A549 (cell line): ENCODE measurements around the gene PI4KB. TPM values are rescaled to one million over a fixed set of nuclear protein-coding genes. Genes with fewer than 3 reads are reported as not detected.

Experiments
- ATAC-seq, 2 experiments: fragments of 200-7000 bp in 1 of 2; fragments of >200 bp in 1 of 2; cut with Nextera tagmentation in 1 of 2; cut with Tn5 transposase in 1 of 2; 3 replicates each; pipeline versions ENCODE4 v1.8.0 to v1.9.1; 2018 to 2020; ENCODE audit warnings: mild to moderate bottlenecking in 1 of 2, moderate library complexity in 1 of 2
- CTCF ChIA-PET: fragments of 300-600 bp; sonication (Branson Sonifier 250); formaldehyde crosslinking; extraction: SDS; loops from one replicate; lab custom pipeline; 2021; ENCODE audit warnings: antibody characterized with exemption, inconsistent platforms; lab: Yijun Ruan, JAX
- POLR2A ChIA-PET: fragments of 350-600 bp; formaldehyde crosslinking; extraction: SDS; loops from one replicate; lab custom pipeline; 2021; ENCODE audit warnings: antibody characterized with exemption, inconsistent platforms; lab: Yijun Ruan, JAX
- DNase-seq, 2 experiments: peaks; one replicate each; pipeline versions ENCODE4 v3.0.0 to v3.0.0-alpha.2; 2011 to 2016; ENCODE audit warnings: low read depth in 1 of 2, low spot score in 1 of 2
- FAIRE-seq: peaks from 2 replicates; lab custom pipeline; 2011; peaks lifted over from hg19 to GRCh38; lab: Jason Lieb, UNC
- H3K27ac ChIP-seq, 2 experiments: fragments of >200 bp; sonication (Bioruptor Twin); formaldehyde crosslinking; 3 replicates each; pipeline ENCODE4 v1.5.1; 2016 to 2017
- H3K4me1 ChIP-seq: fragments of >200 bp; sonication (Bioruptor Twin); formaldehyde crosslinking; 3 replicates; pipeline ENCODE4 v1.6.1; 2016
- H3K4me2 ChIP-seq: fragments of >200 bp; sonication (Bioruptor Twin); formaldehyde crosslinking; 3 replicates; pipeline ENCODE4 v1.6.1; 2016
- H3K4me3 ChIP-seq: fragments of >200 bp; sonication (Bioruptor Twin); formaldehyde crosslinking; 3 replicates; pipeline ENCODE4 v1.5.1; 2016
- H3K9me3 ChIP-seq: fragments of >200 bp; sonication (Bioruptor Twin); formaldehyde crosslinking; 3 replicates; pipeline ENCODE4 v1.6.1; 2016
- CBX2 ChIP-seq: fragments of 200-600 bp; sonication (generic); IDR thresholded peaks from 2 replicates; pipeline ENCODE4 v1.6.1; 2016; ENCODE audit warnings: low read depth, mild to moderate bottlenecking, borderline replicate concordance
- CHD4 ChIP-seq: fragments of 200-600 bp; sonication (generic); IDR thresholded peaks from 2 replicates; pipeline ENCODE4 v1.6.1; 2016; ENCODE audit warnings: antibody characterized with exemption, mild to moderate bottlenecking, borderline replicate concordance
- EHF ChIP-seq: fragments of 250-450 bp; sonication (Bioruptor Pico); IDR thresholded peaks from 2 replicates; pipeline ENCODE4 v1.5.0; 2020; ENCODE audit warnings: mild to moderate bottlenecking
- EHMT2 ChIP-seq: fragments of 200-600 bp; sonication (generic); IDR thresholded peaks from 2 replicates; pipeline ENCODE4 v1.6.1; 2016; ENCODE audit warnings: antibody characterized with exemption, low read depth, mild to moderate bottlenecking, moderate library complexity
- FOSL2 ChIP-seq, 2 experiments: fragments of 450-650 bp in 1 of 2; fragments of >200 bp in 1 of 2; sonication (Bioruptor Twin) in 1 of 2; formaldehyde crosslinking; IDR thresholded peaks; 2 replicates each; pipeline versions ENCODE4 v1.5.0 to v1.6.1; 2016 to 2020; ENCODE audit warnings: mild to moderate bottlenecking in 1 of 2, moderate library complexity in 1 of 2
- KDM1A ChIP-seq: fragments of 200-600 bp; sonication (generic); IDR thresholded peaks from 2 replicates; pipeline ENCODE4 v1.6.1; 2016; ENCODE audit warnings: low read depth, mild to moderate bottlenecking
- MAFK ChIP-seq: fragments of 450-650 bp; IDR thresholded peaks from 2 replicates; pipeline ENCODE4 v1.6.1; 2014; ENCODE audit not compliant: partially characterized antibody
- MAZ ChIP-seq: fragments of 150-350 bp; IDR thresholded peaks from 2 replicates; pipeline ENCODE4 v1.6.1; 2014; ENCODE audit warnings: antibody characterized with exemption, low read depth, low read length, borderline replicate concordance
- NPAS2 ChIP-seq: fragments of 250-450 bp; sonication (Bioruptor Pico); IDR thresholded peaks from 2 replicates; pipeline ENCODE4 v1.8.0; 2022; ENCODE audit warnings: mild to moderate bottlenecking, moderate library complexity, borderline replicate concordance
- NR3C1 ChIP-seq: fragments of >200 bp; sonication (Bioruptor Twin); formaldehyde crosslinking; IDR thresholded peaks from 3 replicates; pipeline ENCODE4 v1.6.1; 2017
- RAD21 ChIP-seq, 2 experiments: fragments of >200 bp in 1 of 2; sonication (Bioruptor Twin) in 1 of 2; formaldehyde crosslinking in 1 of 2; IDR thresholded peaks in 1 of 2; conservative IDR thresholded peaks in 1 of 2; 2 replicates in 1 of 2; 3 replicates in 1 of 2; pipeline ENCODE4 v1.6.1; 2012 to 2018; ENCODE audit warnings: inconsistent platforms in 1 of 2
- RARB ChIP-seq: fragments of 250-450 bp; sonication (Bioruptor Pico); IDR thresholded peaks from 2 replicates; pipeline ENCODE4 v1.8.0; 2021; ENCODE audit warnings: mild to moderate bottlenecking, moderate library complexity
- RCOR1 ChIP-seq: fragments of 150-350 bp; IDR thresholded peaks from 2 replicates; pipeline ENCODE4 v1.6.1; 2014; ENCODE audit warnings: antibody characterized with exemption, low read length, low read depth
- RNF2 ChIP-seq: fragments of 200-600 bp; sonication (generic); IDR thresholded peaks from 2 replicates; pipeline ENCODE4 v1.6.1; 2016; ENCODE audit warnings: low read depth, mild to moderate bottlenecking, antibody characterized with exemption, moderate library complexity, borderline replicate concordance
- SMC3 ChIP-seq: fragments of >200 bp; sonication (Bioruptor Twin); formaldehyde crosslinking; IDR thresholded peaks from 3 replicates; pipeline ENCODE4 v1.6.1; 2018; ENCODE audit warnings: inconsistent platforms
- TP53 ChIP-seq: fragments of 250-450 bp; sonication (Bioruptor Pico); IDR thresholded peaks from 2 replicates; pipeline ENCODE4 v1.5.0; 2021; ENCODE audit warnings: mild to moderate bottlenecking, moderate library complexity
- ZFP36 ChIP-seq: fragments of 450-650 bp; IDR thresholded peaks from 2 replicates; pipeline ENCODE4 v1.6.1; 2014; ENCODE audit warnings: borderline replicate concordance; ENCODE audit not compliant: partially characterized antibody
- WGBS: methylation state at CpG from one replicate; pipeline ENCODE4 v1.1.6; 2017; ENCODE audit errors: missing lambda C conversion rate; 5-methylcytosine and 5-hydroxymethylcytosine counted together
- polyA plus RNA-seq, 4 experiments: library from polyadenylated mRNA; depleted of rRNA in 3 of 4; stranded (reverse); fragments of >200 nt; fragmentation: RNase III in 1 of 4; extraction: RNeasy Plus Mini Kit Qiagen cat#74134 plus additional on column Dnase treatment in 1 of 4; gene quantifications; 2 replicates in 3 of 4; 3 replicates in 1 of 4; pipeline ENCODE4 v1.2.3, GENCODE V29; 2011 to 2017
- TF ChIP-seq, protein P1 (sequence below): fragments of 250-450 bp; sonication (Bioruptor Pico); IDR thresholded peaks from 2 replicates; pipeline ENCODE4 v1.5.0; 2020; ENCODE audit warnings: low read depth, mild to moderate bottlenecking, moderate library complexity
- TF ChIP-seq, protein P2 (sequence below): fragments of 450-650 bp; IDR thresholded peaks from 2 replicates; pipeline ENCODE4 v1.6.1; 2014; ENCODE audit warnings: antibody characterized with exemption
- TF ChIP-seq, protein P3 (sequence below): IDR thresholded peaks from 2 replicates; pipeline ENCODE4 v1.6.1; 2012
- TF ChIP-seq, protein P4 (sequence below): fragments of >200 bp; sonication (Bioruptor Twin); formaldehyde crosslinking; IDR thresholded peaks from 3 replicates; pipeline ENCODE4 v1.5.1; 2016
- TF ChIP-seq, protein P5 (sequence below): fragments of 200-600 bp; sonication (generic); IDR thresholded peaks from 2 replicates; pipeline ENCODE4 v1.6.1; 2016; ENCODE audit warnings: antibody characterized with exemption, mild to moderate bottlenecking, moderate library complexity

PI4KB gene
- polyA plus RNA-seq, 2 of the 4 experiments (the other 2 are of a cell fraction) = 26.8 to 34.4 TPM

DNA sequence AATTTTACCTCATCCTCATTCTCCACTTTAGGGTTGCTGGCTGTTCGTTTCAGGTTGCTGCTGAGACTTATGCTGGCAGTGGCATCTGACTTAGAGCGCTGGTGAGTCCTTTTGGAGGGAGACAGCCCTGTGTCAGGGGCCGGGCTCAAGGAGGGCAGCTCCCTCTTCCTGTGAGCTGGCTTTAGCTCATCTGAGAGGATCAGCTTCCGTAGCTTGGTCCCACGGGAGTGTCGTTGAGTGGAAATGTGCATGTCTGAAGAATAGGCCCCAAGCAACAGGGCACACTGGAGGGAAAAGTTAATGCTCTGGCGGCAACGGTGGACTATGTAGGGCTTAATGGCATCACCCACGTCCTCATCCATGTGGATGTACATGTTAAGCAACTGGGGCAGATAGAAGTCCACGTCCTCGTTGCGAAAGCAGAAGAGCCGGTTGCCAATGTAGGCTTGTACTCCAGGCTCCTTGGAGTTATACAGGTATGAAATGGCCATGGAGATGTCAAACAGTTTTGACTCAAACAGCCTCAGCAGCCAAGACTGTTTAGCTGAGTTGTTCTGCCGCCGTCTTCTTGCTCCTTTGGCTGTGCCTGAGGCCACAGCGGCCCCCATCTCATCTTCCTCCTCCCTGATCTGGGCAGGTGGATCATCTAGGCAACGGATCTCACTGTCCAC lies 11.5 kb downstream of the PI4KB start:
- POLR2A ChIA-PET = interaction anchor here (1.4 kb wide), 1 partner anchor 12 kb away, joined by 4 read pairs; no protein-coding TSS in a partner anchor
- WGBS = 96% methylated on average over 17 of the region's 17 CpGs

DNA sequence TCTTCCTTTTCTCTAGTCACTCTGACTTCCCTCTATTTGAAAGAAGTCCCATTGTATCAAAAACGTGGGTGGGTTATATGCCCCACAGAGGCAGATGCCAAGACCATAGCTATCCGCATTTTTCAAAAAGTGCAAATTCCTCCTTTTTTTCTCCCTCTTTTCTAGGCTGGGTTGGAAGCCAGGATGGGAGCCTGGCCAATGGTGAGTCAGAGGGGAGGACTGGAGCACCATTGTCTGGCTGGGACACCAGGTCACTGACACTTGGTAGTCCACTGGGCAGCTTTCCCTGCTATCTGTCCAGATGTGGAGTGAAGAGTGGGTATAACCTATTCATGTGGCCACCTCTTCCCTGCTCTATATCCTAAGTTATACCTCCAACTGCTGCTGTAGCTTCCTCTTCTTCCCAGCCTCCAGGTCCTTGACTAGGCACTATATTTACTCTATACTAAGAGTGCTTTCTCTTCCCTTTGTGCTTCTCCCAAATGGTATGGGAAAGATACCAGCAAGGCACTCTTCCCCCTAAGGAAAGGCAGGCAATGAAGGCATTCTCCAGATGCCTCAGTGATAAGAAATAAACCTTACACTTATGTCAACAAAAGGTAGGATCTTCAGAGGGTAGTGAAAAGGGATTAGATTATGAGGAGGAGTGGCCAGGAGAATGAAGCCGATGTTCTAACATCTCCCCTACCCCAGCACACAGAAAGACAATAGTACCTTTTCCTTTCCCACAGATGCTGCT lies 12.9 kb downstream of the PI4KB start:
- ChIA-PET POLR2A (interaction anchor here (1.6 to 1.8 kb wide), 2 partner anchors 13 to 33 kb away, joined by 3 to 5 read pairs; partner anchors contain the start of genes PI4KB and ZNF687), CTCF (interaction anchor here (0.6 to 42.1 kb wide), 6 partner anchors 13 to 234 kb away, joined by 3 to 831 read pairs (median 4); partner anchors contain the start of gene PSMB4)
- FAIRE-seq = no peak
- ATAC-seq = peak in 1 of 2 experiments; percentile 13; a peak in 1 of 6 replicates
- TF ChIP-seq FOSL2 (IDR thresholded peaks at IDR 0.05) (no peak), FOSL2 (CRISPR knock-in tag; IDR thresholded peaks at IDR 0.05) (no peak), MAFK (no peak), CHD4 (no peak), CBX2 (no peak), RCOR1 (no peak), RARB (CRISPR knock-in tag) (no peak), ZFP36 (no peak), NPAS2 (no peak), TP53 (CRISPR knock-in tag) (no peak), EHF (no peak), MAZ (no peak), RAD21 (conservative IDR thresholded peaks at IDR 0.05 in 1 of 2, IDR thresholded peaks at IDR 0.05 in 1 of 2) (no peak)
- TF ChIP-seq, protein P1, sequence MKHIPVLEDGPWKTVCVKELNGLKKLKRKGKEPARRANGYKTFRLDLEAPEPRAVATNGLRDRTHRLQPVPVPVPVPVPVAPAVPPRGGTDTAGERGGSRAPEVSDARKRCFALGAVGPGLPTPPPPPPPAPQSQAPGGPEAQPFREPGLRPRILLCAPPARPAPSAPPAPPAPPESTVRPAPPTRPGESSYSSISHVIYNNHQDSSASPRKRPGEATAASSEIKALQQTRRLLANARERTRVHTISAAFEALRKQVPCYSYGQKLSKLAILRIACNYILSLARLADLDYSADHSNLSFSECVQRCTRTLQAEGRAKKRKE (CRISPR knock-in tag) = no peak
- TF ChIP-seq, protein P2, sequence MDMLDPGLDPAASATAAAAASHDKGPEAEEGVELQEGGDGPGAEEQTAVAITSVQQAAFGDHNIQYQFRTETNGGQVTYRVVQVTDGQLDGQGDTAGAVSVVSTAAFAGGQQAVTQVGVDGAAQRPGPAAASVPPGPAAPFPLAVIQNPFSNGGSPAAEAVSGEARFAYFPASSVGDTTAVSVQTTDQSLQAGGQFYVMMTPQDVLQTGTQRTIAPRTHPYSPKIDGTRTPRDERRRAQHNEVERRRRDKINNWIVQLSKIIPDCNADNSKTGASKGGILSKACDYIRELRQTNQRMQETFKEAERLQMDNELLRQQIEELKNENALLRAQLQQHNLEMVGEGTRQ = no peak
- TF ChIP-seq, protein P3, sequence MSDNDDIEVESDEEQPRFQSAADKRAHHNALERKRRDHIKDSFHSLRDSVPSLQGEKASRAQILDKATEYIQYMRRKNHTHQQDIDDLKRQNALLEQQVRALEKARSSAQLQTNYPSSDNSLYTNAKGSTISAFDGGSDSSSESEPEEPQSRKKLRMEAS = no peak
- TF ChIP-seq, protein P4, sequence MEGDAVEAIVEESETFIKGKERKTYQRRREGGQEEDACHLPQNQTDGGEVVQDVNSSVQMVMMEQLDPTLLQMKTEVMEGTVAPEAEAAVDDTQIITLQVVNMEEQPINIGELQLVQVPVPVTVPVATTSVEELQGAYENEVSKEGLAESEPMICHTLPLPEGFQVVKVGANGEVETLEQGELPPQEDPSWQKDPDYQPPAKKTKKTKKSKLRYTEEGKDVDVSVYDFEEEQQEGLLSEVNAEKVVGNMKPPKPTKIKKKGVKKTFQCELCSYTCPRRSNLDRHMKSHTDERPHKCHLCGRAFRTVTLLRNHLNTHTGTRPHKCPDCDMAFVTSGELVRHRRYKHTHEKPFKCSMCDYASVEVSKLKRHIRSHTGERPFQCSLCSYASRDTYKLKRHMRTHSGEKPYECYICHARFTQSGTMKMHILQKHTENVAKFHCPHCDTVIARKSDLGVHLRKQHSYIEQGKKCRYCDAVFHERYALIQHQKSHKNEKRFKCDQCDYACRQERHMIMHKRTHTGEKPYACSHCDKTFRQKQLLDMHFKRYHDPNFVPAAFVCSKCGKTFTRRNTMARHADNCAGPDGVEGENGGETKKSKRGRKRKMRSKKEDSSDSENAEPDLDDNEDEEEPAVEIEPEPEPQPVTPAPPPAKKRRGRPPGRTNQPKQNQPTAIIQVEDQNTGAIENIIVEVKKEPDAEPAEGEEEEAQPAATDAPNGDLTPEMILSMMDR = no peak
- 54% methylated on average over 3 of the region's 3 CpGs for WGBS
- H3K9me3 ChIP-seq = no peaks in the 10 kb centered on the region
- H3K4me1 ChIP-seq = peaks cover 44% of the 10 kb centered on the region
- H3K27ac ChIP-seq = no peak overlapping the region
- H3K4me2 ChIP-seq = peak overlapping the region; percentile 32; the same call in 1 of the 3 replicates
- DNase-seq = peak in 1 of 2 experiments; percentile 38
- H3K4me3 ChIP-seq = no peak overlapping the region

More for the DNA sequence above, 11.5 kb downstream of the PI4KB start:
- Histone ChIP-seq H3K9me3 (no peaks in the 10 kb centered on the region), H3K4me2 (no peak overlapping the region), H3K4me3 (no peak overlapping the region), H3K4me1 (peaks cover 41% of the 10 kb centered on the region), H3K27ac (no peak overlapping the region)
- no peak for ATAC-seq
- FAIRE-seq = no peak
- CTCF ChIA-PET = interaction anchor here (0.5 to 42.1 kb wide), 5 partner anchors 10 to 244 kb away, joined by 3 to 831 read pairs (median 9); partner anchors contain the start of gene PI4KB
- TF ChIP-seq RNF2 = no peak
- no peak for TF ChIP-seq NR3C1
- no peak for TF ChIP-seq KDM1A
- TF ChIP-seq EHMT2 = no peak
- TF ChIP-seq SMC3 = no peak
- TF ChIP-seq, protein P5, sequence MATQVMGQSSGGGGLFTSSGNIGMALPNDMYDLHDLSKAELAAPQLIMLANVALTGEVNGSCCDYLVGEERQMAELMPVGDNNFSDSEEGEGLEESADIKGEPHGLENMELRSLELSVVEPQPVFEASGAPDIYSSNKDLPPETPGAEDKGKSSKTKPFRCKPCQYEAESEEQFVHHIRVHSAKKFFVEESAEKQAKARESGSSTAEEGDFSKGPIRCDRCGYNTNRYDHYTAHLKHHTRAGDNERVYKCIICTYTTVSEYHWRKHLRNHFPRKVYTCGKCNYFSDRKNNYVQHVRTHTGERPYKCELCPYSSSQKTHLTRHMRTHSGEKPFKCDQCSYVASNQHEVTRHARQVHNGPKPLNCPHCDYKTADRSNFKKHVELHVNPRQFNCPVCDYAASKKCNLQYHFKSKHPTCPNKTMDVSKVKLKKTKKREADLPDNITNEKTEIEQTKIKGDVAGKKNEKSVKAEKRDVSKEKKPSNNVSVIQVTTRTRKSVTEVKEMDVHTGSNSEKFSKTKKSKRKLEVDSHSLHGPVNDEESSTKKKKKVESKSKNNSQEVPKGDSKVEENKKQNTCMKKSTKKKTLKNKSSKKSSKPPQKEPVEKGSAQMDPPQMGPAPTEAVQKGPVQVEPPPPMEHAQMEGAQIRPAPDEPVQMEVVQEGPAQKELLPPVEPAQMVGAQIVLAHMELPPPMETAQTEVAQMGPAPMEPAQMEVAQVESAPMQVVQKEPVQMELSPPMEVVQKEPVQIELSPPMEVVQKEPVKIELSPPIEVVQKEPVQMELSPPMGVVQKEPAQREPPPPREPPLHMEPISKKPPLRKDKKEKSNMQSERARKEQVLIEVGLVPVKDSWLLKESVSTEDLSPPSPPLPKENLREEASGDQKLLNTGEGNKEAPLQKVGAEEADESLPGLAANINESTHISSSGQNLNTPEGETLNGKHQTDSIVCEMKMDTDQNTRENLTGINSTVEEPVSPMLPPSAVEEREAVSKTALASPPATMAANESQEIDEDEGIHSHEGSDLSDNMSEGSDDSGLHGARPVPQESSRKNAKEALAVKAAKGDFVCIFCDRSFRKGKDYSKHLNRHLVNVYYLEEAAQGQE = no peak
- no peak for DNase-seq
